ENCODE measurements around the gene PGD.
"Not testable (repeated sequence)": the region's sequence is repeated elsewhere in the genome, so short reads cannot be mapped to it uniquely, and the experiment has no call there.

Gene PGD

DNA sequence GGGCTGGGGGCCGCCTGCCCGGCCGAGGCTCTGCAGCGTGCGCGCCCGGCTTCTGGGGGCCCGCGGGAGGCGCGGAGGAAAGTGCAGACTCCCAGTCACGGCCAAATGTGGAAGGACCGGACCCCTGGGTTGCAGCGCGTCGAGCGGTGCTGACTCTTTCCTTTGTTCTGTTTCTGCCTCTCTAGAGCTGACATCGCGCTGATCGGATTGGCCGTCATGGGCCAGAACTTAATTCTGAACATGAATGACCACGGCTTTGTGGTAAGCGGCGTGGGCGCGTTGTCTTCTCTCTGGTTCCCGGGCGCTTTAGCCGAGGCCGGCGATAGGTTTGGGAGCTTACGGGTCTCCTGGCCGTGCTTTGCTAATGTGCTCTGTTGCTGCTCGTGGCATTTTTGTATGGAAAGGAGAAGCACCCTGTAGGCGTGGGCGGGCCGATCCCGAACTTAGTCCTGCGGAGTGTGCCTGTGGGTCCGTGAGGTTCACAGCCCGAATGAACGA is 629 bp downstream of the PGD start:
- no peak for DNase-seq

DNA sequence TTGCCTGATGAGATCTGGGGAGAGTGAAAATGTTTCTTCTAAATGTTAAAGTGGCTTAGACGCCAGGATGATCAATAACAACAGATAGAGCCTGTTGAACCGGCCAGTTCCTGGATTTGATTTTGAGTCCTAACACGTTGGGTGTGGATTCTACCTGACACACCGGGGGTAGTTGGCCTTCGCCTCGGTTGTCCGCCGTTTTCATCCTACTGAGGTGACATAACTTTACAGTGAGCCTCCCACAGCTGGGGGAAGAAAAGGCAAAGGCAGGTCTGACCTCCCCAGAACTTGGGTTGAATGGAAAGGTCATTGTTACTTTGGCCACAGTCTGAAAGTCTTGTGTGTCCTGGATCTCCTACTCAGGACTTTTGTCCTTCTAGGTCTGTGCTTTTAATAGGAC is 1.1 kb downstream of the PGD start:
- DNase-seq, result no peak

DNA sequence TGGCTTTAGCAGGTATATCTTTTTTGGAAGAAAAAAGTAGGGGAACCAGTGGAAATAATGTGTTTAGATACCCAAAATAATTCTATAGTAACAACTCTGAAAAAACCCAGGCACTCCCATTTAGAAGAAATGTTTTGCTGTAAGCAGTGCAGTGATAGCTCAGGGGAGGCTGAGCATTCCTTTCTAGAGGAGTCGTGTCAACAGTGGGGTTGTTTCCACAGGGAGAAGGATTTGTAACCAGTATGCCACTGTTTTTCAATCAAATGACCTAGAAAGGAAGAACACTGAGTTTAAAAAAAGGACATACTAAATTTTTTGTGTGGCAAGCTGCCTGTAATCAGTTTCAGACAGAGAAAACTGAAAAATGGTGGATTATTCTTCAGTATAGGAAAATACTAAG is 2.4 kb downstream of the PGD start:
- DNase-seq, result no peak

DNA sequence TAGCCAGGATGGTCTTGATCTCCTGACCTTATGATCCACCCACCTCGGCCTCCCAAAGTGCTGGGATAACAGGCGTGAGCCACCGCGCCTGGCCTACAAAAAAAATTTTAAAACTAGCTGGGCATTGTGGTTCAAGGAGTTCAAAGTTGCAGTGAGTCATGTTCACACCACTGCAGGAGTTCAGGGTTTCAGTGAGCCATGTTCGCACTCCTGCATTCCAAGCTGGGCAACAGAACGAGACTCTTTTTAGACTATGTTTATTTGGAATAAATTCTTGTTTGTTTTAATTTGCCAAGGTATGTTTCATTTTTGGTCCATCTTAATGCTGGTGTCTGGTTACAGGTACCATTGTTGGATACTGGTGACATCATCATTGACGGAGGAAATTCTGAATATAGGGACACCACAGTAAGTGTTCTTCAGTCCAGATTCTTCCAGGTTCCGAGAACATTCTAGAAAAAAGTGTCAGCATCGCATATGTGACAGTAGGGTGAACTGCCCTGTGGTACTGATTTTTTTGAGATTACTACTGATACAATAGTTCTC is 3.9 kb downstream of the PGD start:
- DNase-seq, result no peak

GRCh38 chr1:10407201-10407600 is 8.3 kb downstream of the PGD start:
- no peak for DNase-seq

- no peak for DNase-seq
Observed at GRCh38 chr1:10415211-10415930, 16.5 kb downstream of the PGD start.

DNA sequence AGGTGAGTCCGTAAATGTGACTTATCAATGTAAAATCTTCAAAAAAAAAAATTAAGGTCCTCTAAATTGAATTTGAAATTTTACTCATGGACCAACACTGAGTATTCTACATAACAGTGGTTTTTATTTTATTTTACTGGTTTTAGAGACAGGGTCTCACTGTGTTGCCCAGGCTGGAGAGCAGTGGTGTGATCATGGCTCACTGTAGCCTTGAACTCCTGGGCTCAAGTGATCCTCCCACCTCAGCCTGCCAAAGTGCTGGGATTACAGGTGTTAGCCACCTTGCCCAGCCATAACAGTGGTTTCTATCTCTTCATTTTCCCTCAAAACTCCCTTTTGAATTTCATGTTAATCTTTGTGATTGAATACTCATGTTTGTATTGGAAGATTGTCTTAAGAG is 17.1 kb downstream of the PGD start:
- DNase-seq, result not testable (repeated sequence)

DNA sequence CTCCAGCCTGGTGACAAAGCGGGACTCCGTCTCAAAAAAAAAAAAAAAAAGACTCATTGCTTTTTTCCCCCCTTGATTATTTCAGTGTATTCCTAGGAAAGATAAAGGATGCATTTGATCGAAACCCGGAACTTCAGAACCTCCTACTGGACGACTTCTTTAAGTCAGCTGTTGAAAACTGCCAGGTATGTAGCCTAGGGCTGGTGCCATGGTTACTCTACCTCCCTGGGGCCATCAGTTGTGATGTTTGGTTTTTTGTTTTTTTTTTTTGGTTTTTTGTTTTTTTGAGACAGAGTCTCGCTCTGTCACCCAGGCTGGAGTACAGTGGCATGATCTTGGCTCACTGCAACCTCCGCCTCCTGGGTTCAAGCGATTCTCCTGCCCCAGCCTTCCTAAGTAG is 19.9 kb downstream of the PGD start:
- not testable (repeated sequence) for DNase-seq

- no peak for DNase-seq
Observed at GRCh38 chr1:10419351-10419750, 20.5 kb downstream of the PGD start.

DNA sequence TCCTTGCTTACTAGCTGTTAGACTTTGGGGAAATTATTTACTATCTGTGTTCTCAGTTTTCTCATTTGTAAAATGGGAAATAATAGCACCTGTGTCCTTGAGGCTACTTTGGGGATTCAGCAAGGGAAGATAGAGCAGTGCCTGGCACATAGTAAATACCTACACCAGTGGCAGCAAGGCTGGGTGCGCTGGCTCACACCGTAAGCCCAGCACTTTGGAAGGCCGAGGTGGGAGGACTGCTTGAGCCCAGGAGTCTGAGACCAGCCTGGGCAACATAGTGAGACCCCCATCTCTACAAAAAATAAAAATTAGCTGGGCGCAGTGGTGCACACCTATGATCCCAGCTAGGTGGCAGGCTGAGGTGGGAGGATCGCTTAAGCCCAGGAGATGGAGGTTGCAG is 22.8 kb downstream of the PGD start:
- no peak for DNase-seq

DNA sequence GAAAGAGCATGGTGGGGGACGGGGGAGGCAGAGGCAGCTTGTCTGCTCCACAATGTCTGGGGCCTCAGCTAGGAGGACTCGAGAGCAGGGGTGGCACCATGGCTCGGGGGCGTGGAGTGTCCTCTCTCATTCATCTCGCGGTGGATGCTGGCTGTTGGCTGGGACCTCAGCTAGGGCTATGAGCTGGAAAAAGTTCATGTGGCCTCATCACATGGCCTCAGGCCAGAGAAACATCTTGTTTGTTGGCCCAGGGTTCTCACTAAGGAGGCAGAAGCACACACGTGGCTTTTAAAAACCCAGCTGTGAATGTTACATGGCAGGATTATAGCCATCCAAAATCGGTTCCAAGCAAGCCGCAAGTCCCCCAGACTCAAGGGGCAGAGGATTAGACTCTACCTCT is 25.2 kb downstream of the PGD start:
- no peak for DNase-seq

DNA sequence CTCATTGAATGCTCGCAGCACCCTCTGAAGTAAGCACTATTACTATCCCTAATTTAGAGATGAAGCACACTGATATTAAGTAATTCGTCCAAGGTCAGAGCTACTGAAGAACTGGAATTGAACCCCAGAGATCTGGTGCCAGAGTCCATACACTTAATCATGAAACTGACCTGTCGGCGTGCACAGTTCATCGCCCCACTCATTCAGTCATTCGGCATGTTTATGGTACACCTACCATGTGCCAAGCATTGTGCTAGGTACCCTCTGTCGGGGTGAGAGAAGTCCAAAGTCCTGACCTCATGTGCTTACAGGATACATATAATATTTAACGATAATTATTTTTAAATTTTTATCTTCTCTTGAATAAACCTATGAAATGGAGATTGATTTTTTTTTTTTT is 25.8 kb downstream of the PGD start:
- no peak for DNase-seq

- not testable (repeated sequence) for DNase-seq
Observed at GRCh38 chr1:10425826-10426534, 27.1 kb downstream of the PGD start.

DNA sequence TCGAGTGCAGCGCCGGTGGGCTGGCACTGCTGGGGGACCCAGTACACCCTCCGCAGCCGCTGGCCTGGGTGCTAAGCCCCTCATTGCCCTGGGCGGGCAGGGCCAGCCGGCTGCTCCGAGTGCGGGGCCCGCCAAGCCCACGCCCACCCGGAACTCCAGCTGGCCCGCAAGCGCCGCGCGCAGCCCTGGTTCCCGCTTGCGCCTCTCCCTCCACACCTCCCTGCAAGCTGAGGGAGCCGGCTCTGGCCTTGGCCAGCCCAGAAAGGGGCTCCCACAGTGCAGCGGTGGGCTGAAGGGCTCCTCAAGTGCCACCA is 27.6 kb downstream of the PGD start:
- not testable (repeated sequence) for DNase-seq

GRCh38 chr1:10428984-10429383 is 30.1 kb downstream of the PGD start:
- no peak for DNase-seq

- no peak for DNase-seq
Observed at GRCh38 chr1:10429868-10430215, 31.0 kb downstream of the PGD start.

DNA sequence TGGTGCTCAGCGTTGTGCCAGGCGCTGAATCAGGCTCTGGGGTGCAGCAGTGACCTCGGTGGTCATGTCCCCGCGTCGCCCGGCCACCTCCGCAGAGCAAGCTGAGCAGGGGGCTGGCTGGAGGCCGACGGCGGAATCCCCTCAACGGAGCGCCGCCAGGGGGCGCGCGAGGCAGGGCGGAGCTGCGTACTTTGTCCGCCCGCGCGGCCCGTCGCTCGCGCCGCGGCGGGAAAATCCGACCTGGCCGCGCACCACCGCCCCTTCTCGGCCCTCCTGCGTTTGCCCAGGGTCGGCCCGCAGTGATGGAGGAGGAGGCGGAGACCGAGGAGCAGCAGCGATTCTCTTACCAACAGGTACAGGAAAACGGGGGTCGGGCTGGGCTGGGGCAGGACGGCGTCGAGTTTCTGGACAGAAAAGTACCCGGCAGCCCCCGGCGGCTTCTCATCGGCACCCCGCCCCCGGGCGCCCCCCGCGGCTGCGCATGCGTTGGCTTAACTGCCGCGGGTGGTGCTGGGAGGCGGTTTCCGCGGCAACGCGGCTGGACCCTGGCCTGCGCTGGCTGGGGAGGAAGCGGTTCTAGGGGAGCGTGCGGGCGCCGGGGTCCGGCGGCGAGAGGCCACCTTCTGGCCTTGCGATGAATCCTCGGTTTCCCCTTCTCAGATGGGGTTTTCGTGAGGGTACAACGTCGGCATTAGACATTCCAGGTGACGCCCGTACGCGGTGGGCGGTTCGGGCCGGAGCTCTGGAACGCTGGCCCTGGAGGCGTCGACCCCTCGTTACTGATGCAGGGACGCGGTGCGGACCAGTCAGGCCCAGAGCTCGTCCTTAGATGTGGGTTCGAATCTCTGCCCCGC is 31.6 kb downstream of the PGD start, which contains the start of gene CENPS:
Gene CENPS, plus strand, starts transcription at position 218 of the 854 bp plus-strand sequence. Its CDS starts 85 bp downstream, at position 303.
- DNase-seq, result peak; percentile 87

GRCh38 chr1:10431070-10431730 is 32.3 kb downstream of the PGD start:
- peak; percentile 39 for DNase-seq

- DNase-seq, result peak; percentile 88
Observed at GRCh38 chr1:10432910-10433700, 34.2 kb downstream of the PGD start.

DNA sequence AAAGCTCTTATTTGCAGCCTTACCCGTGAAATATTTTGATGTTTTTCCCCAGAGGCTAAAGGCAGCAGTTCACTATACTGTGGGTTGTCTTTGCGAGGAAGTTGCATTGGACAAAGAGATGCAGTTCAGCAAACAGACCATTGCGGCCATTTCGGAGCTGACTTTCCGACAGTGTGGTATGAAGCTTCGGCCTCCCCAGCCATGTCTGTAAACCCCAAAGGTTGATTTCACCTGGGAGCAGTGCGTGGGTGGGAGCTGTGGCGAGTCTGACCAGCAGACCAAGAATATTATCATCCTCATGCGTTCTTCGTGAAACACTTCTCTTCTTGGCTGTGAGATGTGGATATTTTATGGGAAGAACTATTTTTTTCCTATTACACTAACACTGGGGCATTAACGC is 34.9 kb downstream of the PGD start:
- DNase-seq, result no peak

DNA sequence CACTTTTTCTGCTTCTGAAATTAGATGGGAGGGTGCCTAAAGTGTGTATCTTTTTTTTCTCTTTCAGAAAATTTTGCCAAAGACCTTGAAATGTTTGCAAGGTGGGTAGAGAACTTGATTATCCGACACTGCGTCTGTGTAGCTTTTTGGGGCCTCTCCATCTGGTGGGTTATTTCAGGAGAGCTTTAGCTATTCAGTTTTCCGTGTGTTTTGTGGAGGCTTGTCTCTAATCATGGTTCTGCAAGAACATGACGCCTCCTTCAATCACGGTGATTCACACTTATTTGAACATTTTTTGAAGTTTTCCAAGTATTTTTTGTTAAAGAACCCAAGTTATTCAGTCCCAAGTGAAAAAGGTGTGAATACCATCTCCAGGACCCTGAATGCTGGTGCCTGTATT is 35.7 kb downstream of the PGD start:
- DNase-seq, result no peak

- DNase-seq, result no peak
Observed at GRCh38 chr1:10437052-10437451, 38.2 kb downstream of the PGD start.
